ENCODE data around the gene ITLN1.
"Not testable (repeated sequence)": the region's sequence is repeated elsewhere in the genome, so short reads cannot be mapped to it uniquely, and the experiment has no call there.

ITLN1 gene

DNA sequence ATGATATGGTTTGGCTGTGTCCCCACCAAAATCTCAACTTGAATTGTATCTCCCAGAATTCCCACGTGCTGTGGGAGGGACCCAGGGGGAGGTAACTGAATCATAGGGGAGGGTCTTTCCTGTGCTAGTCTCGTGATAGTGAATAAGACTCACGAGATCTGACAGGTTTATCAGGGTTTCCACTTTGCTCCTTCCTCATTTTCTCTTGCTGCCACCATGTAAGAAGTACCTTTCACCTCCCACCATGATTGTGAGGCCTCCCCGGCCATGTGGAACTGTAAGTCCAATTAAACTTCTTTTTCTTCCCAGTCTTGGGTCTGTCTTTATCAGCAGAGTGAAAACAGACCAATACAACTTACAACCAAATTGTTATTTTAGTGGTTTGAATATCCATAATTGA, 17.3 kb downstream of the ITLN1 start:
- H3K4me3 ChIP-seq (ENCODE audit: insufficient read depth, low read depth, low read length); H3K27me3 ChIP-seq (ENCODE audit: control insufficient read depth, insufficient read depth, low read length, poor library complexity, severe bottlenecking); H3K27ac ChIP-seq (ENCODE audit: insufficient read depth, low read depth, low read length, poor library complexity, severe bottlenecking); H3K4me1 ChIP-seq (ENCODE audit: control insufficient read depth, insufficient read depth, low read length); H3K9me3 ChIP-seq (ENCODE audit: control insufficient read depth, low read length); H3K36me3 ChIP-seq (ENCODE audit: control insufficient read depth, insufficient read depth, low read length): not testable (repeated sequence)
- WGBS, 2 experiments, result 81 to 86% methylated on average over 3 to 4 of the region's 4 CpGs

DNA sequence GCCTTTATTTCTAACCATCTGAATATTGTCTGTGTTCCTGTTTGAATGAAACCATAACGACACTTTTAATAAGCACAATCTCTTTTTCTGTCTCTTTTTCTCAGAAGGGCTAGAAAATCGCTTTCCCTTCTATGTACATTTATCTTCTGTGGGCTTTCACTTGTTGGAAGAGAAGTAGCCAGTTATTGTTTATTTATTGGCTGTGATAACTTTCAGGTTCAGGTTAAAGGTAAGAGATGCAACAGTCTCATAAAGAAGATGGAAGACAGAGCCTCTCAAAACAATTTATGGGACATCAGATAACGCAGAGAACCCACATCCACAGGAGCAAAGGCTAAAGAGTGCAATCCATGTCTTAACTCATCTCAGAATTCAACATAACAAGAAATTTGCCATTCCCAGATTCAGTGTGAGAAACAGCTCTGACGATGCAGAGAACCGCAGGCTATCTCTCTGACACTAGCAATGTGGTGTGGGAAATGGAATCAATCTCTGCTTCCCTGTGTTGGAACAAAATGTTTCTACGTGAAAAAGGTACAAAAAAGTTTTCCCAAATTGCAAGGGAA, 18.2 kb downstream of the ITLN1 start:
- Histone ChIP-seq H3K36me3 (ENCODE audit: control insufficient read depth, insufficient read depth, low read length) (no peaks in the 10 kb centered on the region), H3K4me1 (ENCODE audit: control insufficient read depth, insufficient read depth, low read length) (no peaks in the 10 kb centered on the region), H3K27ac (ENCODE audit: insufficient read depth, low read depth, low read length, poor library complexity, severe bottlenecking) (no peak overlapping the region), H3K27me3 (ENCODE audit: control insufficient read depth, insufficient read depth, low read length, poor library complexity, severe bottlenecking) (no peaks in the 10 kb centered on the region), H3K9me3 (ENCODE audit: control insufficient read depth, low read length) (no peaks in the 10 kb centered on the region), H3K4me3 (ENCODE audit: insufficient read depth, low read depth, low read length) (no peak overlapping the region)
- WGBS, 2 experiments, result 94 to 96% methylated on average over 6 of the region's 6 CpGs

DNA sequence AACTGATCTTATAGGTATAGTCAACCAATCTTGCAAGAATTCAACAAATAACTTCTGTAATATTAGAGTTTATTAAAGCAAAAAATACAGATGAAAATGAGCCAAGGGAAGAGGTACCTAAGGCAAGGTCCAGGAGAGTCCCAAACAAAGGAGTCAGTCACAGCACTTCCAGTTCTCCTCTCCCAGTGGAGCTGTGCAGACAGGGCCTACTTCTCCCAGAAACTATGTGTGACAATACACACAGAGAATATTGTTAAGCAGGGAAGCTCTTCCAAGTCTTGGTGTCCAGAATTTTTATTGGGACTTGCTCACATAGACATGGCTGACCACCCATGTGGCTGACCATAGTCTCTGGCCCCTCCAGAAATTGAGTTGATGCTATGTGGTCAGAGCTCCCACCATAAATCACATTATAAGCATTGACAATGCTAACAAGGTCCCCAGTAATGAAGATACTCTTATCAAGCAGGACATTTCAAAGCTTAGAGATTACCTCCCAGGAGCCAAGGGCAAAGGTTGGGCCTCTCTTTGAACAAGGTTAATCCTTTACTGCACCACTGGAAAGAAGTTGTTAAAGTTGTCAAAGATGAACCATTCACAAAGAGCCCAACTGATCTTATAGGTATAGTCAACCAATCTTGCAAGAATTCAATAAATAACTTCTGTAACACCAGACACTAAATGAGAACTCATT, 18.8 kb downstream of the ITLN1 start:
- Histone ChIP-seq H3K9me3 (ENCODE audit: control insufficient read depth, low read length) (no peaks in the 10 kb centered on the region), H3K4me3 (ENCODE audit: insufficient read depth, low read depth, low read length) (no peak overlapping the region), H3K36me3 (ENCODE audit: control insufficient read depth, insufficient read depth, low read length) (no peaks in the 10 kb centered on the region), H3K27me3 (ENCODE audit: control insufficient read depth, insufficient read depth, low read length, poor library complexity, severe bottlenecking) (no peaks in the 10 kb centered on the region), H3K4me1 (ENCODE audit: control insufficient read depth, insufficient read depth, low read length) (no peaks in the 10 kb centered on the region), H3K27ac (ENCODE audit: insufficient read depth, low read depth, low read length, poor library complexity, severe bottlenecking) (no peak overlapping the region)

DNA sequence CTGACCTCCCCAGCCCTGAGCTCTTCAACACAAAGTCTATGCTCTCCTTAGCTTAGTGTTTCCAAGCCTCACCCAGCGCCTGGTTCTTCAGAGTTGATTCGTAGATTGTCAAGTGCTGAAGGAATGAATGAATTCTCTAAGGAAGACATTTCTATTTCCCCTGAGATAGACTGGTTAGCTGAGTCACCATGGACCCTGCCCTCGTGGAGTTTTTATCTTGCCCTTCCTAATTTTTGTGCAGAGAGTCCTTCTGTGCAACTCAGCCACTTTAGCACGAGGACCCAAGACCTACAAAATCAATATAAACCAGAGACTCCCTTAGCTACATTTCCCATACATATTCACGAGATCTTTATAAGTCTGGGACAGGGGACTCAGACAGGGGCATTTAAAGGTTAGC, 19.6 kb downstream of the ITLN1 start:
- Histone ChIP-seq H3K4me1 (ENCODE audit: control insufficient read depth, insufficient read depth, low read length) (no peaks in the 10 kb centered on the region), H3K27ac (ENCODE audit: insufficient read depth, low read depth, low read length, poor library complexity, severe bottlenecking) (no peak overlapping the region), H3K4me3 (ENCODE audit: insufficient read depth, low read depth, low read length) (no peak overlapping the region), H3K27me3 (ENCODE audit: control insufficient read depth, insufficient read depth, low read length, poor library complexity, severe bottlenecking) (no peaks in the 10 kb centered on the region), H3K36me3 (ENCODE audit: control insufficient read depth, insufficient read depth, low read length) (no peaks in the 10 kb centered on the region), H3K9me3 (ENCODE audit: control insufficient read depth, low read length) (no peaks in the 10 kb centered on the region)
- 92 to 93% methylated on average over 5 of the region's 5 CpGs for WGBS, 2 experiments

DNA sequence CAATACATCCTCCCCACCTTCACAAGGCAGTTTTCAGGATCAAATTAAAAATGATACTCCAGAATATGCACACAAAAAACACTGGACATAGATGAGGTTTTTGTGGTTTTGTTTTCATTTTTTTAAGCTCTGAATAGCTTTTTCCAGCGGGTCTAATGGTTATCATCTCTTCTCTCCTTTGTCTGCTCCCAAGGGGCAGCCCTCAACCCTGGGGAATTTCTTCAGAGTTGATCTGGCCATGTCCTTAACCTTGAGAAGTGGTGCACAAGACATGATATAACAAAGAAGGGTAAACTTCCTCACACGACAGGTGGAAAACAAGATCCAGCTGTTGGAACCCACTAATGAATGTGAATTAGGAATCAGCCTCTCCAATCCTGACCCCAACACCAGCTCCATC, 20.8 kb downstream of the ITLN1 start:
- 88 to 100% methylated on average over 2 of the region's 2 CpGs for WGBS, 2 experiments
- Histone ChIP-seq H3K9me3 (ENCODE audit: control insufficient read depth, low read length) (no peaks in the 10 kb centered on the region), H3K27me3 (ENCODE audit: control insufficient read depth, insufficient read depth, low read length, poor library complexity, severe bottlenecking) (no peaks in the 10 kb centered on the region), H3K4me1 (ENCODE audit: control insufficient read depth, insufficient read depth, low read length) (no peaks in the 10 kb centered on the region), H3K36me3 (ENCODE audit: control insufficient read depth, insufficient read depth, low read length) (no peaks in the 10 kb centered on the region), H3K27ac (ENCODE audit: insufficient read depth, low read depth, low read length, poor library complexity, severe bottlenecking) (no peak overlapping the region), H3K4me3 (ENCODE audit: insufficient read depth, low read depth, low read length) (no peak overlapping the region)

DNA sequence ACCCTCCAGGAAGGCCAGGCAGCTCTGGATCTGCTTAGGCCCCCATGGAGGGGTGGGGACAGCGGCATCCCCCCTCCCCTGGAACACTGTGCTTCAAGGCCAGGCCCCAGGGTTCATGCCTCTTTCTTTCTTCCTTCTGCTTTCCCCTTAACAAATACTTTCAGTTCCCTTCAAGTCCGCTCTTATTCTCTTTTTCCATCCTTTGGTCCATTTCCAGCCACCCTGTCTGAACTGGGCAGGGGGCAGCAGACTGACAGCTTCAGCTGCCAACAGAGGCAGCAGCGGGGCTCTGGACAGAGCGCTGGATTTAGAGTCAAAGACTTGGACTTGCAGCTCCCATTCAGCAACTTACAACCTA, 21.2 kb downstream of the ITLN1 start:
- Histone ChIP-seq H3K27ac (ENCODE audit: insufficient read depth, low read depth, low read length, poor library complexity, severe bottlenecking) (no peak overlapping the region), H3K4me1 (ENCODE audit: control insufficient read depth, insufficient read depth, low read length) (no peaks in the 10 kb centered on the region), H3K27me3 (ENCODE audit: control insufficient read depth, insufficient read depth, low read length, poor library complexity, severe bottlenecking) (no peaks in the 10 kb centered on the region), H3K36me3 (ENCODE audit: control insufficient read depth, insufficient read depth, low read length) (no peaks in the 10 kb centered on the region), H3K9me3 (ENCODE audit: control insufficient read depth, low read length) (no peaks in the 10 kb centered on the region), H3K4me3 (ENCODE audit: insufficient read depth, low read depth, low read length) (no peak overlapping the region)
- WGBS, 2 experiments, result 93% methylated on average over 4 of the region's 4 CpGs

DNA sequence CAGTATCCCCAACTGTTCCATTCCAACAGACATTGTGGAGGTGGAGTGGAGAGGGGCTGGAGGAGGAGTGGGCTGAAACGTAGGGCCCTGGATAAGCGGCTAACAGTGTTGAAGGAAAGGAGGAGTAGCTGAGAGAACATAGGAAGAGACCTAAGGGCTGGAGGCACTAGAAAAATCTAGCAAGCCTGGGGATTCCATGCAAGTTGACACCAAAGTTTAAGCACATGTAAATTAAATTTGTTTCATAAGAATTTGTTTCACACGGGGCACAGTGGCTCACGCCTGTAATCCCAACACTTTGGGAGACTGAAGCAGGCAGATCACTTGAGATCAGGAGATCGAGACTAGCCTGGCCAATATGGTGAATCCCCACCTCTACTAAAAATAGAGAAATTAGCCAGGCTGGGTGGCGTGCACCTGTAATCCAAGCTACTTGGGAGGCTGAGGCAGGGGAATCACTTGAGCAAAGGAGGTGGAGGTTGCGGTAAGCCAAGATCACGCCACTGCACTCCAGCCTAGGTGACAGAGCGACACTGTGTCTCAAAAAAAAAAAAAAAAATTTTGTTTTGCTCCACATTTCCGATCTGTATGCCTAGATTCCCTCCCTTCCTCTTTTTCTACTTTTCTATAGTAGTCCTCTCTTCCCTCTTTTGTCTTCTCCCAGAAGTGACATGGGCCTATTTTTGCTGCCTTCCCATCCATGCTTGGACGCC, 21.8 kb downstream of the ITLN1 start:
- H3K27ac ChIP-seq (ENCODE audit: insufficient read depth, low read depth, low read length, poor library complexity, severe bottlenecking), result no peak overlapping the region
- no peaks in the 10 kb centered on the region for H3K36me3 ChIP-seq (ENCODE audit: control insufficient read depth, insufficient read depth, low read length)
- 92 to 93% methylated on average over 11 of the region's 11 CpGs for WGBS, 2 experiments
- no peaks in the 10 kb centered on the region for H3K4me1 ChIP-seq (ENCODE audit: control insufficient read depth, insufficient read depth, low read length)
- no peaks in the 10 kb centered on the region for H3K9me3 ChIP-seq (ENCODE audit: control insufficient read depth, low read length)
- H3K27me3 ChIP-seq (ENCODE audit: control insufficient read depth, insufficient read depth, low read length, poor library complexity, severe bottlenecking), result no peaks in the 10 kb centered on the region
- no peak overlapping the region for H3K4me3 ChIP-seq (ENCODE audit: insufficient read depth, low read depth, low read length)

DNA sequence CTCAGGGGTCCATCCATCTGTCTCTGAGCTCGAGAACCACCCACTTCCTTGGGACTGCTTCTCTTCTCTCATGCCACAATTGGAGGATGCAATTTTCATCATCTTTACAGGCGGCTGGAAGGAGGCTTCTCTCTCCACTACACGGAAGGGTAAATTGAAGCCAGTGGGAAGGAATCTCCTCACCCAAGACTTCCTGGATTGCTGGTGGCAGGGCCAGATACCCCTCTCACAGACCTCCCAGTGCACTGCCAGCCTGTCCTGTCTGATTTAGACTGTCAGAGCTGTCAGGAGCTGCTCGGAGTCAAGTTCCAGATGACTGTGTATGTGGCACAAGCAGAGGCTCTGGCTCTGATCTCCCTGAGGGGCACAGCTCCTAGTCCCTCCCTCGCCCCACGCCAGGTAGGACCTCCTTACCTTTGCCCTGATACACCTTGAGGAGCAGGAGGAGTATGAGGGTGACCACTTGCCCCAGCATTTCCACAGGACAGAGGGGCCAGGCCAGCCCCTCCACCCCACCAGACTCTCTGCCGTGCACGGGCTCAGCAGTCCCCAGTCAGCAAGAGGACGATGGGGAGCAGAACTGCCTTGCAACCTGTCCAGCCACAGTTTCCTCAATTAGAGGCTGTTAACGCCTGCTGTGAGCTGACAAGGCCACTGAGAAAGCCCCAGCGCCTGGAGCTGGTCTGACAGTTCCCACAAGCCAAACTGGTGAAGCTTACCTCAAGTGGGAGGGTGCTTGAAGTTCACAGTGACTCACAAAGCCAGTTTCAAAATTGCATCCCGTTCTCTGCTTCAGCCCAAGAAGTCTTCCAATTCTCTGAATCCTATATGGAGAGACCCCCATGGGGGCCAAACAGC, 22.5 kb downstream of the ITLN1 start, which contains the start of gene CD244:
Gene CD244 (minus strand): TSS at position 685 of the 858 bp plus-strand sequence. CDS start 210 bp downstream, at position 475.
- no peaks in the 10 kb centered on the region for H3K27me3 ChIP-seq (ENCODE audit: control insufficient read depth, insufficient read depth, low read length, poor library complexity, severe bottlenecking)
- no peak within 1 kb of the TSS for H3K27ac ChIP-seq (ENCODE audit: insufficient read depth, low read depth, low read length, poor library complexity, severe bottlenecking)
- H3K4me3 ChIP-seq (ENCODE audit: insufficient read depth, low read depth, low read length), result no peak within 1 kb of the TSS
- no peaks in the 10 kb centered on the region for H3K36me3 ChIP-seq (ENCODE audit: control insufficient read depth, insufficient read depth, low read length)
- H3K4me1 ChIP-seq (ENCODE audit: control insufficient read depth, insufficient read depth, low read length), result no peaks in the 10 kb centered on the region
- WGBS, 2 experiments, result 66 to 75% methylated on average over 12 of the region's 12 CpGs
- no peaks in the 10 kb centered on the region for H3K9me3 ChIP-seq (ENCODE audit: control insufficient read depth, low read length)

DNA sequence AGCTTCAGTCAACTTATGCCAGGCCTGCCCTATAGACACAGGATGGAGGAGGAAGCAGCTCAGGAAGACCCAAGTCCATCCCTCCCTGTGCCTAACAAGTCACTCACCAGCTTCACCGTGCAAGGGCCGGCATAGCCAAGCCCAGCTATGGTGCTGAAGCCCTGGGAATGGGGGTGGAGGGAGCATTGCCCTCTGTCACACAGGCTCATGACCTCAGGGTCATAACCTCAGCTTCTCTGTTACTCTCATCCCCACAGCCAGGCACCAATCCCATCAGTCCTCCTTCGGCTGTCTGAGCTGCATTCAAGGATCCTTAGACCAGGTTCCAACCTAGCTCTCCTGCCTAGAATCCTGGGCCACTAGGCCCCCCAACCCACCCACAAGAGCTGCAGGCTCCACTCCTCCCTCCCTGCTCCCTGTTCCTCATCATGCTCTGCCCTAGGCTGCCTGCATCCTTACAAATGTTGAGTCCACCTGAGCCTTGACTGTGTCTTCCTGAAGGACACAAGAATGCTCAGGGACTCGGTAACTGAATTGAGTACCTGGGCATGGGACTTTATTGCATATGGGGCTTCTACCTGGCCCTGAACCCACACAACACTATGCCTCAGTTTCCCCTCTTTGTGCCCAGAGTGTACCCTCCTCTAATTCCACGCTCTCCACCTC, 24.0 kb downstream of the ITLN1 start:
- H3K36me3 ChIP-seq (ENCODE audit: control insufficient read depth, insufficient read depth, low read length), result no peaks in the 10 kb centered on the region
- no peaks in the 10 kb centered on the region for H3K9me3 ChIP-seq (ENCODE audit: control insufficient read depth, low read length)
- no peaks in the 10 kb centered on the region for H3K27me3 ChIP-seq (ENCODE audit: control insufficient read depth, insufficient read depth, low read length, poor library complexity, severe bottlenecking)
- WGBS, 2 experiments, result 65 to 66% methylated on average over 5 of the region's 5 CpGs
- no peak overlapping the region for H3K4me3 ChIP-seq (ENCODE audit: insufficient read depth, low read depth, low read length)
- H3K4me1 ChIP-seq (ENCODE audit: control insufficient read depth, insufficient read depth, low read length), result no peaks in the 10 kb centered on the region
- H3K27ac ChIP-seq (ENCODE audit: insufficient read depth, low read depth, low read length, poor library complexity, severe bottlenecking), result no peak overlapping the region

All from ectodermal cell (in vitro differentiated cells).